AG08396 (cell line): ENCODE measurements around the gene RGMA.
A peak's percentile ranks its signal among the peaks of the same experiment; 100 is the strongest.

Experiments
- DNase-seq: peaks from one replicate; pipeline ENCODE4 v3.0.0; 2012; ENCODE audit warnings: low spot score, mixed read lengths

The RGMA gene

DNA sequence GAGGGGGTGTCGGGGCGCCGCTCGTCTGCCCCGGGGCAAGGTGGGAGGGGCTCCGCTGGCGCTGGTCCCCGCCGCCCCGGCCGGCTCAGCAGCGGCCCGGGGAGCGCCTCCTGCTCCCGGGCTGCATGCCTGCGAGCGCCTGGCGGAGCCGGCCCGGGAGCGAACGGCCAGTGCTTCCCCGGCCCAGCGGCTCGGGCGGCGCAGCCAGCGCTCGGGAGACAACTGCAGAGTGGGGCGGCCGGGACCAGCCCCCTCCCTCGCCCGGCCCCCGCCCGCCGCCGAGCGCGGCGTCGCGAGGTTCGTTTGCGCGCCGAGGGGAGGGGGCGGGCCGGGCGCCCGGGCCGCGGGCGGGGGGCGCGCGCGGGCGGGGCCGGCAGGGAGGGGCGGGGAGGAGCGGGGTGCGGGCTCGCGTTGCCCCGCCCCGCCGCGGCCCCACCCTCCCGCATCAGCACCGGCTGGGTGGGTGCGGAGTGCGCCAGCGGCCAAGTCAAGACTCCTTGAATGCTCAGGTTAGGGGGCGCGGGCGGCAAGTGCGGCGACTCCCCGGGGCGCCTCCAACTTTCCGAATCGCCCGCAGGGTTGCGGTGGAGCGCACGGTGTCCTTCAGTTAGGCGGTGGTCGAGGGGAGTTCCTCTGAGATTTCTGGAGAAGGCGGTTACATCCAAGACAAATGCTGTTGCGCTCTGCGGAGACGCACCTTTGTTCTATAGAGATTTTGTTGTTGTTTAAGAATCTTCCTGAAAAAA, at the start of gene RGMA:
TSS of gene RGMA (minus strand) at position 231 of the 746 bp plus-strand sequence. CDS start 279 bp downstream, outside the sequence.
- DNase-seq = peak; percentile 53

GRCh38 chr15:93136606-93137005, 47.6 kb upstream of the RGMA start:
- DNase-seq = no peak

DNA sequence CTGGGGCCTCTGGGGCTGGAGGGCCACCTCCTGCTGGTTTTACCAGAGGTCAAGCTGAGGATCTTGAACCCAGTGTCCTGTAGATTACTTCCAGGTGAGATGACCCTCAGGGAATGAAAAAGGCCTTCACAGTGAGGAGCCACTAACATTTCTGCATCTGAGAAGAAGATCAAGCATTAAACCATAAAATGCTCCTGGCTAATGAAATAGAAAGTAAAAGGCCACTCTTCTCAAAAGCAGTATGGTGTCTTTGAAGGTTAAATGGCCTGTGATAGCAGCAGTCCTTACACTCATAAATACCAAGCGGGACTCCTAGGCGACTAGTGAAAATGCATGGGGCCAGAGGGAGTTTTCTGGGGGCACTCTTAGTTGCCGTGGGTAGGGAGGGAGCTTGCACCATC, 47.0 kb upstream of the RGMA start:
- DNase-seq = no peak

GRCh38 chr15:93135459-93135858, 46.4 kb upstream of the RGMA start:
- DNase-seq = no peak

DNA sequence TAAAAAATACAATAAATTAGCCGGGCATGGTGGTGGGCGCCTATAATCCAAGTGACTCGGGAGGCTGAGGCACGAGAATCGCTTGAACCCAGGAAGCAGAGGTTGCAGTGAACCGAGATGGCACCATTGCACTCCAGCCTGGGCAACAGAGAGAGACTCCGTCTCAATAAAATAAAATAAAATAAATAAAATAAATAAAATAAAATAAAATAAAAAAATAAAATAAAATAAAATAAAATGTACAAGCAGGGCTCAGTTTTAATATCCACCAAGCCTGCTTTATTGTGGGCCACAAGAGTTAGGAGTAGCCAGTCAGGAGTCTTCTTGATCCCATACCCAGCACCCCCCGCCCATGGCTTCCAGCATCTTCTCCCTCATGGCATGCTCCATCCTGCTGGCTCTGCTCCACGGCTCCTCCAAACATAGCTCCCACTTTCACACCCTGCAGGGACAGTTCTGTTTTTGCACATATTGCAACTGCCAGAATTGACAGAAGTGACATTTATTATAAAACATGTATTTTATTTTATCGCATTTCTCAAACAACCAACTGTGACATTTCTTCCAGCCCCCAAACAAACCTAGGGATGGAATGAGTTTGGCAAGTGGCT, 42.6 kb upstream of the RGMA start:
- DNase-seq = no peak

DNA sequence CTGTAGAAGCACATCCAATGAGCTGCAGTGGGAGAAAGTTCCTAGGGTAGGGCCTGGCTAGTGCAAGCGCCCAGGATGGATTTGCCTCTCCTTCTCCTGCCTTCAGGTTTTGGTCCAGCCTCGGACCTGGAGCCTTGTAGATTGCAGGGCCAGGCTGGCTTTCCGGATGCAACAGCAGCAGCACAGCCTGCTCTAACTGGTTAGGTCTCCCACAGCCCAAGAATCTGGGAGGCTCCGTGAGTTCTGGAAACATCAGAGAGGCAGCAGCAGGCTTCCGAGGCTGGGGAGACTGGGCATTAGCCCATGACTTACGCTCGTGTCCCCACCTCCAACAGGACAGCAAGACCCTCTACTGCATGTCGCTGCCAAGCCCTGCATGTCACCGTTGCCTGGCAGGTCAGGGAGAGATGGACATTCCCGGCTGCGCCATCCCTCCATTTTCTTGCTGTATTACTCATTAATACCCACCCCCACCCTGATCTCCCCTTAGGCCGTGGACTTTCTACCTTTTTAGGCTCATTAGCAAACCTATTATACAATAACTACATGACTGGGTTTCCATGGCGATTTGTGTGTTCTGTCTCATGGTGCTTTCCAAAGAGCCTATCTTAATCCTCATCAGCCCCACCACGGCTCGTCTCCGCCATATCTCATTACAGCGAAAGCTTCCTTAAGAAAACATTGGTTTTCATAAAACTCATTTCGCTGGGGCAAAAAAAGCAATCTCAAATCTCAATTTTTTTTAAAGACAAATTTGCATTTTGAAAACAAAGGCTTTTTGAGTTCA, 40.9 kb upstream of the RGMA start:
- no peak for DNase-seq

- no peak for DNase-seq
Measured at GRCh38 chr15:93127286-93127685, 38.3 kb upstream of the RGMA start.

DNA sequence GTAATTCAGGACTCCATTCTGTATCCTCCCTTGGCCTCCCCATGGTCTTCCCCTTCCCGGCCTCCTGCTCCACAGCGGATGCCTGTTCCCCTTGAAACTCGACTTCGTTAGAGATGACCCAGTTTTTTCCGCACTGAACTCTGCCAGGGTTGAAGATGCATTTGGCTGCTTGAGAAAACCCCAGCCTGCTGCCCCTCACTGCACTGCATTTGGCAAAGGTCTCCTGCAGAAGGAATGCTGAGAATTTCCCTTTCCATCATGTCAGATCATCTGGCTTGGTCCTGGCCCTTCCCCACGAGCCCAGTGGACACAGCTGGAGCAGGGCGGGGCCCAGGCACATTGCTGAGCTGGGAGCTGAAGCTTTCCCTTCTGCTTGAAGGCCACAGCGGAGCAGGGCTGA, 37.6 kb upstream of the RGMA start:
- DNase-seq = no peak

DNA sequence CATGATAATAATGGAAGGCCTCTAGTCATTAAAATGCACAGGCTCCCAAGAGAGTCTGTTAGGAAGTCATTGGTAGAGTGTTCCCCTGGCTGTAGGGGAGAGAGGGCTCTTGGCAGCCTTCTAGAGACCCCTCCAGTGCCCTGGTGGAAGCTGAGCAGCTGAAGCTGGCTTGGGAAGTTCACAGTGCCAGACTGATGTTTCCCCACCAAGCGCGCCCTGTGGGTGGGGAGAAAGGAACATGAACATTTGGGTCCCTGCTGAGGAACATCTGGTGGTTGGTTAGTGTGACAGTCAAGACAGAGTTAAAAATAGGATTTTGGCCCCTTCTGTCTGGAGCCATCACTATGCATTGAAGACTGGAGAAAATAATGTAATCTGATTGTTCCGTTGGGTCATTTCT, 37.1 kb upstream of the RGMA start:
- DNase-seq = no peak

DNA sequence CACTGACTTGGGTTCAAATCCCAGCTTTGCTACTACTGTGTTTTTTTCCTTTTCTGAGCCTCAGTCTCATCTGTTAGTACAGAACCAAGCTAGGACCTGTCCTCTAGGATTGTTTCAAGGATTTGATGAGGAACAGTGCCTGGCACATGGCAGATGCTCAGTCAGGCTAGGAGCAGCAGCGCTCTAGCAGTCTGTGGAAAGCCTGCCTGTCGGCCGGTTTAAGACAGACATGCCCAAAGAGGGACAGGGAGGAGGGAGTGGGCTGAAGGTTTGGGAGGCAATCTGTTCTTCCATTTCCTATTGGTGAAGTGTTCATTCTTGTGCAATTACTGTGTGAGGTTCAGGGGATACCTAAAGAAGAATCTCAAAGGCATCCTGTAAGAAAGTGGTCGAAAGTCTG, 35.1 kb upstream of the RGMA start:
- DNase-seq = no peak

DNA sequence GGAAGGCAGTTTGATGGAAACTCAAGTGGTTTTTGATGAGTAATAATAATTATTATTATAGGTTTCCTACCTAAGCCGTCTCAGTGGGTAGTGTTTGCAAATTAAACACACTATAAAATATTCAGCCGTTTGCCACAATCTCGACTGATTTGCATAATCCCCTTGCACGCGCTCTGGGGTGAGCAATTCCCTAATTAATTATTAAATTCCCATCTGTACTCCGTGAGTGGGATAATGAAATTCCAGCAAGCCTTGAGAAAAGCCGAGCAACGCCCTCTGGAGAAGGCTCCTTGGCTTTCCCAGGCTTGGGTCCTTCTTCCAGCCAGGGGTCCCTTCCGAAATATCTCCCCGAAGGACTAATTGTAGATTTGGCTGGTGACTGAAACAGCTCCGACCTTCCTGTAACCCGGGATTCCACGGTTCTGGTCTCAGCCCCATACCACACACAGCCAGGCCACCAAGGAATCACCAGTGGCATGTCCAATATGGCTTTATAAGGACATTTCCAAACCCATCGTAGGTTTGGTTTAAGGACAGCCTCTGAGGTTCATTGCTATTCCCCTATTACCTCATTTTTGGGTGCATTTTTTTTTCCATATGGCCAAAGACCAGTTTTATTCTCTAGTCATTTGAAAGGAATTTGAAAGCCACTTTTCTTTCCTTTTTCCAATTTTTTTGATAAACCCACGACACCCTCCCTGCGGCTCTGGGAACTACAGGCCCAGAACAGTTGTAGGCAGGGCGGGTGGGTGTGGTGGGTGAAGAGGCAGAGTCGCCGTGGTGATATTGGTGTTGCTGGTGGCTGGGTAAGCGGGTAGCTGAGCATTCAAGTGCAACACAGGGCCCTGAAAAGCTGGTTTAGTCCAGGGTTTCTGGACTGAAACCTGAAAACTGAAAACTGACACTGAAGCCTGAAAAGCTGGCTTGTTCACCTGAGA, 33.2 kb upstream of the RGMA start:
- DNase-seq = no peak

- DNase-seq = no peak
Measured at GRCh38 chr15:93121107-93121506, 32.1 kb upstream of the RGMA start.

GRCh38 chr15:93118904-93119303, 29.9 kb upstream of the RGMA start:
- no peak for DNase-seq

- no peak for DNase-seq
Measured at GRCh38 chr15:93111451-93111850, 22.4 kb upstream of the RGMA start.

- no peak for DNase-seq
Measured at GRCh38 chr15:93110502-93111040, 21.6 kb upstream of the RGMA start.

DNA sequence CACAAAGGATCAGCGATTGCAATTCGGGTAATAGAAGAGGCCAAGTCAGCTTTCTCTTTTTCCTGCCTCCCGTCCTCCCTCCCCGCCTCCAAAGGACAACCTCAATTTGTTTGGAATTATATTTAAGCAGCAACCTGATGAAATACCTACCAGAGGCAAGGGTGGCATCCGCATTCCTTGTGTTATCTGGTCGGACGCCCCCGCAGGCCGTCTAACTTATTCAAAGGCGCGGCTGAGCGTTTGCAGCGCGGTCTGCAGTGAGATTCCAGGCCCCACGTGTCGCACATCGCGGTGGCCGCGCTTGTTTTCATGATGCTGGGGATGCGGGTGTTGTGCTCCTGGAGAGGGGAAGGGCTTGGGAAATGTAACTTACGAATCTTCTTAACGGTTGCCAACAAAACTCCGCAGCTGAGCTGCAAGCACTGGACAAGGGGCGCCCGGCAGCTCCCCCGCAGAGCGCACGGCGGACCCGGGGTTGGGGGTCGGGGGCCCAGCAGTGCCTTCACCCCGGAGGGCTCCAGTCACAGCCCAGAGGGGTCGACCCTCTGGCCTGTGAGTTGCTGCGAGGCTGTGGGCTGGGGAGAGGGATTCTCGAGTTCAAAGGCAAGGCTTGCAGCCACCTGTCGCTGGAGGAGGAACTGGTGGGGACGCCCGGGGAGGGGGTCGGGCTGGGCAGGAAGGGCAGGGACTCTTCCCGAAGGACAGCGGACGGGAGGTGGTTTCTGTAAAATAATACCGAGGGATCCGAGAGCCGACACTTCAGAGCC, 20.5 kb upstream of the RGMA start:
- DNase-seq = no peak

DNA sequence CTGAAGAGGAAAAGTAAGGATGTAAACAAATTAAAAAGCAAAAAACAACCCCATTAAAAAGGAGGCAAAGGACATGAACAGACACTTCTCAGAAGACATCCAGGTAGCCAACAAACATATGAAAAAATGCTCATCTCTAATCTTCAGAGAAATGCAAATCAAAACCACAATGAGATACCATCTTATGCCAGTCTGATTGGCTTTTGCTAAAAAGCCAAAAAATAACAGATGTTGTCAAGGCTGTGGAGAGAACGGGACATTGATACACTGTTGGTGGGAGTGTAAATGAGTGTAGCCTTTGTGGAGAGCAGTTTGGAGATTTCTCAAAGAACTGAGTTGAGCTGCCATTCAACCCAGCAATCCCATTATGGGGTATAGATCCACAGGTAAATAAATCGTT, 18.6 kb upstream of the RGMA start:
- DNase-seq = no peak

DNA sequence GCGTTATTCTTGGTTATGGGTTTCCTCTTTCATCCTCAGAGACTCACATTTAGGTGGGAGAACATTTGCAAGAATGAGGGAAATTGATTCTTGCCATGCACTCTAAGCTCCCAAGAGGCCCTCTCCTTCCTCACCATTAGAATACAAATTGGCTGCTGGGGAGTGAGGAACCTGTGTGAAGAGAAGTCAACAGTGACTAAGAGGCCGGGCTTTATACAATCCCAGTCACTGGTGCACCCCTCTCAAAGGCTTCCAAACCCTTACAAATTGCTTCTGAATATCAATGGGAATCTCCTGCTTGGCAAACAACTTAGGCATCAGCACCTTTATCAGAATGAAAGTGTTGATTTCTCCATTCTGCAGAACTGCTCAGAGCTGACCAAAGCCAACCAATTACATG, 16.5 kb upstream of the RGMA start:
- DNase-seq = no peak

DNA sequence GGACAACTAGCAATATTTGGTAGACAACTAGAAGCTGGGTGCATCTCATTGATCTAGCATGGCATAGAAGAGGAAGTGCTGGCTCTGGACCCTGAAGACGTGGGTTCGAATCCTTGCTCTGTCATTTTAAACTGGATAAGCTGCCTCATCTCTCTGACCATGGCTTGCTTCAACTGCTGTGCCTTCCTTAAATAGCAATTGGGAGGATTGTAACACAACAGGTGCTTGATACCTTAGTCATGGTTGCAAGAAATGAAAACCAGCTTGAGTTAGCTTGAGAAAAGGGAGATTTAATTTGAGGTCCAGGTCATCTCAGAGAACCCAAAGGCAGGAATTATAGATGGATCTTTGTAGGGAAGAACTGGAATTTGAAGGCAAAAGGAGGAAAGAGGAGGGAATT, 14.8 kb upstream of the RGMA start:
- no peak for DNase-seq

- DNase-seq = no peak
Measured at GRCh38 chr15:93102211-93102610, 13.2 kb upstream of the RGMA start.

- no peak for DNase-seq
Measured at GRCh38 chr15:93093765-93094164, 4.8 kb upstream of the RGMA start.
